SK-MEL-5 (cell line): ENCODE measurements around the gene PCDHGB1. TPM values are rescaled to one million over a fixed set of nuclear protein-coding genes. Genes with fewer than 3 reads are reported as not detected.
A peak's percentile ranks its signal among the peaks of the same experiment; 100 is the strongest.
"Not testable (repeated sequence)": the region's sequence is repeated elsewhere in the genome, so short reads cannot be mapped to it uniquely, and the experiment has no call there.

ENCODE experiments used
- DNase-seq: peaks from one replicate; pipeline ENCODE4 v3.0.0-alpha.2; 2016; ENCODE audit warnings: low read depth, low spot score
- in situ Hi-C: cut with HindIII; loops from 2 replicates; pipeline ENCODE4 v1.10.0; 2016; ENCODE audit warnings: low sequenced_read_pairs, high pct_unique_total_duplicates, low pct_unique_long_range_greater_than_20kb
- total RNA-seq: library from RNA; depleted of rRNA; stranded (reverse); fragments of >200 nt; shearing (Covaris generic); gene quantifications from 2 replicates; pipeline ENCODE4 v1.2.3, GENCODE V29; 2014

The PCDHGB1 gene
- total RNA-seq, 1 experiment from 2014 or later, result 1.6 TPM

- in situ Hi-C loops, result no loop called here
- no peak for DNase-seq
Measured at GRCh38 chr5:141371572-141372475, 21.9 kb downstream of the PCDHGB1 start.

GRCh38 chr5:141373673-141374317 lies 23.9 kb downstream of the PCDHGB1 start, which contains the start of gene PCDHGA6:
Gene PCDHGA6, plus strand, starts transcription at chr5:141373891. Its CDS starts 193 bp downstream, at chr5:141374084.
- peak; percentile 59 for DNase-seq
- in situ Hi-C loops, result no loop called here

- DNase-seq, result no peak
- in situ Hi-C loops, result no loop called here
Measured at GRCh38 chr5:141374627-141375026, 24.7 kb downstream of the PCDHGB1 start.

- in situ Hi-C loops, DNase-seq: not testable (repeated sequence)
Measured at GRCh38 chr5:141375444-141376155, 25.7 kb downstream of the PCDHGB1 start.

GRCh38 chr5:141382469-141383294 lies 32.8 kb downstream of the PCDHGB1 start, which contains the start of gene PCDHGA7:
Gene PCDHGA7, plus strand, starts transcription at chr5:141382742. Its CDS starts 158 bp downstream, at chr5:141382900.
- DNase-seq, result peak; percentile 58
- in situ Hi-C loops, result no loop called here

GRCh38 chr5:141383345-141383744 lies 33.4 kb downstream of the PCDHGB1 start:
- DNase-seq, result no peak
- in situ Hi-C loops, result no loop called here

- DNase-seq, result no peak
- in situ Hi-C loops, result no loop called here
Measured at GRCh38 chr5:141384471-141385267, 34.8 kb downstream of the PCDHGB1 start.

GRCh38 chr5:141387557-141388311 lies 37.8 kb downstream of the PCDHGB1 start, which contains the start of gene PCDHGB4:
Gene PCDHGB4, plus strand, starts transcription at chr5:141387698. Its CDS starts 187 bp downstream, at chr5:141387885.
- DNase-seq, in situ Hi-C loops: not testable (repeated sequence)

GRCh38 chr5:141388661-141389060 lies 38.8 kb downstream of the PCDHGB1 start:
- DNase-seq, result no peak
- in situ Hi-C loops, result no loop called here

- in situ Hi-C loops, result no loop called here
- DNase-seq, result no peak
Measured at GRCh38 chr5:141389153-141390042, 39.5 kb downstream of the PCDHGB1 start.

GRCh38 chr5:141392429-141393198 lies 42.7 kb downstream of the PCDHGB1 start, which contains the start of gene PCDHGA8:
Gene PCDHGA8, plus strand, starts transcription at chr5:141392633. Its CDS starts 181 bp downstream, at chr5:141392814.
- no peak for DNase-seq
- in situ Hi-C loops, result no loop called here

GRCh38 chr5:141393267-141393666 lies 43.4 kb downstream of the PCDHGB1 start:
- DNase-seq, result no peak
- in situ Hi-C loops, result no loop called here

GRCh38 chr5:141394401-141395187 lies 44.7 kb downstream of the PCDHGB1 start:
- DNase-seq, in situ Hi-C loops: not testable (repeated sequence)
